DND-41 (cell line): Measurements from ENCODE around the gene DTD2.

Experiments used
- CTCF ChIP-seq: IDR thresholded peaks from 2 replicates; pipeline ENCODE4 v1.5.1; 2012; ENCODE audit warnings: borderline replicate concordance, low read length, moderate library complexity, mild to moderate bottlenecking; ENCODE audit not compliant: poor library complexity, severe bottlenecking; ENCODE audit errors: extremely low read depth
- EZH2 ChIP-seq: IDR thresholded peaks from 3 replicates; pipeline ENCODE4 v1.6.1; 2012; ENCODE audit warnings: borderline replicate concordance, low read depth, mild to moderate bottlenecking, moderate library complexity, low read length, inconsistent platforms; ENCODE audit not compliant: severe bottlenecking

GRCh38 chr14:31430634-31431264 lies 26.6 kb downstream of the DTD2 start:
- no peak for TF ChIP-seq CTCF
- no peak for TF ChIP-seq EZH2
